A549 (cell line): ENCODE results near the gene IFI27L2.

Experiments
- CTCF ChIP-seq: fragments of >200 bp; sonication (Bioruptor Twin); formaldehyde crosslinking; IDR thresholded peaks from 3 replicates; pipeline ENCODE4 v1.5.1; 2016
- ELK1 ChIP-seq: fragments of 150-350 bp; IDR thresholded peaks from 2 replicates; pipeline ENCODE4 v1.6.1; 2014; ENCODE audit warnings: low read depth, mild to moderate bottlenecking, low read length
- MYC ChIP-seq: IDR thresholded peaks from 2 replicates; pipeline ENCODE4 v1.6.1; 2012; ENCODE audit warnings: mild to moderate bottlenecking, inconsistent platforms, low read length, improper control_type of control experiment, borderline replicate concordance
- RAD21 ChIP-seq, 2 experiments: fragments of >200 bp in 1 of 2; sonication (Bioruptor Twin) in 1 of 2; formaldehyde crosslinking in 1 of 2; IDR thresholded peaks in 1 of 2; conservative IDR thresholded peaks in 1 of 2; 2 replicates in 1 of 2; 3 replicates in 1 of 2; pipeline ENCODE4 v1.6.1; 2012 to 2018; ENCODE audit warnings: inconsistent platforms in 1 of 2
- RFX5 ChIP-seq: fragments of 450-650 bp; IDR thresholded peaks from 2 replicates; pipeline ENCODE4 v1.7.1; 2014; ENCODE audit warnings: antibody characterized with exemption, mild to moderate bottlenecking, moderate library complexity

DNA sequence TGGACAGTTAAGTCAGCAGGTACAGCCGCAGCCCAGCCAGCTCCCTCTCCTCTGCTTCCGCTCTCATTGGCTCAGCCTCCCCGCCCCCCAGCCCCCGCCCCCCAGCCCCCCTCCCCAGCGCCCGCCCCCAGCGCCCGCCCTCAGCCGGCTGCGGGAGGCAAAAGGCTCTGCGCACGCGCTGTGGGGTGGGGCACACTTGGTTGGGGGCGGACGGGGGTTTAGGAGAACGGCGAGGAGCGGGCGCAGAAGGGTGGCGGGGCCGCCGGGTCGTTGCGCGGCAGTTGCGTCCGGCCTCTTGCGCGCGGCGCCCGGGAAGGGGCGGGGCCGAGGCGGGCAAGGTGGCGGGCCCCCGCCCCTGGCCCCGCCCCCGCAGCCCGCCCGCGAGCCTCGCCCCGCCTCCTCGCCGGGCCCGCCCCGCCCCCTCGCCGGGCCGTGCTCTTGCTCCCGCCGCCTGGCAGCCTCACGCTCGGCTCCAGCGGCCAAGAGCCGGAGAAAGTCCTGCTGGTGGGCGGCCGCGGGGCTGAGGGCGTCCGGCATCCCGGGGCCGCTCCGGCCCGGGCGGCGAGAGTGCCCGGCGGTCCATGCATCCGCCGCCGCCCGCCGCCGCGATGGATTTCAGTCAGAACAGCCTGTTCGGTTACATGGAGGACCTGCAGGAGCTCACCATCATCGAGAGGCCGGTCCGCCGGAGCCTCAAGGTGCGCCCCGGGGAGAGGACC is 44.6 kb upstream of the IFI27L2 start, which contains the start of gene PPP4R4:
- TF ChIP-seq CTCF: no peak
- no peak for TF ChIP-seq MYC
- TF ChIP-seq RFX5: no peak
- no peak for TF ChIP-seq ELK1
- no peak for TF ChIP-seq RAD21 (conservative IDR thresholded peaks at IDR 0.05 in 1 of 2, IDR thresholded peaks at IDR 0.05 in 1 of 2)
